NK-92 treated with Interleukin-12 subunit alpha and Interleukin-12 subunit beta, amount 100 ng/mL, for 24 hours (cell line): Measurements from ENCODE around the gene ZNF319.

Experiments
- DNase-seq: peaks from one replicate; lab custom pipeline; 2025; lab: John Stamatoyannopoulos, UW

ZNF319 gene

GRCh38 chr16:57956270-57956808 is 44.1 kb downstream of the ZNF319 start:
- DNase-seq, result no peak

GRCh38 chr16:57955572-57956188 is 44.8 kb downstream of the ZNF319 start:
- DNase-seq, result no peak

- no peak for DNase-seq
Observed at GRCh38 chr16:57953857-57954256, 46.6 kb downstream of the ZNF319 start.

- no peak for DNase-seq
Observed at GRCh38 chr16:57952909-57953308, 47.6 kb downstream of the ZNF319 start.

GRCh38 chr16:57951204-57951960 is 49.1 kb downstream of the ZNF319 start:
- no peak for DNase-seq

GRCh38 chr16:57950382-57950781 is 50.1 kb downstream of the ZNF319 start:
- DNase-seq, result no peak

- no peak for DNase-seq
Observed at GRCh38 chr16:57949595-57950238, 50.8 kb downstream of the ZNF319 start.

- no peak for DNase-seq
Observed at GRCh38 chr16:57949013-57949412, 51.5 kb downstream of the ZNF319 start.

- no peak for DNase-seq
Observed at GRCh38 chr16:57948027-57948426, 52.4 kb downstream of the ZNF319 start.

GRCh38 chr16:57947261-57947660 is 53.2 kb downstream of the ZNF319 start:
- DNase-seq, result no peak

- no peak for DNase-seq
Observed at GRCh38 chr16:57946181-57946801, 54.2 kb downstream of the ZNF319 start.

- DNase-seq, result no peak
Observed at GRCh38 chr16:57945740-57946138, 54.7 kb downstream of the ZNF319 start.

GRCh38 chr16:57944970-57945739 is 55.3 kb downstream of the ZNF319 start:
- DNase-seq, result no peak
